Brain microvascular endothelial cell (primary cell): Measurements from ENCODE around the gene C20orf173.

Source experiments
- DNase-seq: peaks from one replicate; pipeline ENCODE4 v3.0.0-alpha.2; 2020
- H3K27ac ChIP-seq: fragments of 250-450 bp; sonication (Bioruptor Pico); 2 replicates; pipeline ENCODE4 v1.5.1; 2020; ENCODE audit warnings: mild to moderate bottlenecking, moderate library complexity
- H3K27me3 ChIP-seq: fragments of 250-450 bp; sonication (Bioruptor Pico); replicated peaks from 2 replicates; pipeline ENCODE4 v1.5.1; 2020; ENCODE audit warnings: mild to moderate bottlenecking
- H3K36me3 ChIP-seq: fragments of 250-450 bp; sonication (Bioruptor Pico); replicated peaks from 2 replicates; pipeline ENCODE4 v1.5.1; 2020; ENCODE audit warnings: mild to moderate bottlenecking
- H3K4me3 ChIP-seq: 2 replicates; pipeline ENCODE4 v1.5.1; 2011; ENCODE audit warnings: low read depth, mild to moderate bottlenecking, control low read depth, low read length, moderate library complexity
- in situ Hi-C: cut with HindIII; loops from 2 replicates; pipeline ENCODE4 v1.10.0; 2017; ENCODE audit warnings: low sequenced_read_pairs, low pct_ligation_motif_present
- TF ChIP-seq, protein P1 (sequence below): IDR thresholded peaks from 2 replicates; pipeline ENCODE4 v1.5.1; 2011; ENCODE audit warnings: low read depth, mild to moderate bottlenecking, moderate library complexity, low read length, control low read depth, inconsistent platforms; ENCODE audit errors: missing control alignments

The C20orf173 gene

DNA sequence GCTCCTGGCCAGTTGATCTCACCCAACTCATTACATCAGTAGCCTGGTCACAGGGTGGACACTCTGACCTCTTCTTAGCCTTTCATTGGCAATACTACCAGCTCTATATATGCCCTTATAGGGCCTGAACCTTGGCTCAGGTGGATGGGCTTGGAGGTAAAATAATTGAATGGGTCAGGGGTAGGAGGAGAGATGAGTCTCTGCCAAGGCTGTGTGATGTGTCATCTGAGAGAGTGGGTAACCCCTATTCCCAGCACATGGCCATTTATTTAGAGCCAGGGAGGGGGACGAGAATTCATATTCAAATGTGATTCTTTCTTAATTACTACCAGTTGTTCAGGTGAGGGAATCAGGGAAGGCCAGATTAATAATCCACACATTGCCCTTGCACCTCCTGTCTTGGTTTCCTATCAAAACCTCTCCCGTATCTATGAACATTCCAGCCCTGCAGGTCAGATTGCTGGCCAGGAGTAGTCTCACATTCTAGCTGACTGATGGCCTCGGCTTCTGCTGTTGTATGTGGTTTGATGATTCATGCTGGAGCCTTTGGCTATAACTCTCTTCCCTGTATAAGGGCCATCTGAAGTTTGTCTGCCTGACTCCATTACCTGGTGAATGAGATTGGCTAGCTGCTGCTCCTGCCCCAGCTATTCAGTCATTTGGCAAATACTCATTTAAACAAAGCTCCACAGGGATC, 13.4 kb downstream of the C20orf173 start:
- TF ChIP-seq, protein P1, sequence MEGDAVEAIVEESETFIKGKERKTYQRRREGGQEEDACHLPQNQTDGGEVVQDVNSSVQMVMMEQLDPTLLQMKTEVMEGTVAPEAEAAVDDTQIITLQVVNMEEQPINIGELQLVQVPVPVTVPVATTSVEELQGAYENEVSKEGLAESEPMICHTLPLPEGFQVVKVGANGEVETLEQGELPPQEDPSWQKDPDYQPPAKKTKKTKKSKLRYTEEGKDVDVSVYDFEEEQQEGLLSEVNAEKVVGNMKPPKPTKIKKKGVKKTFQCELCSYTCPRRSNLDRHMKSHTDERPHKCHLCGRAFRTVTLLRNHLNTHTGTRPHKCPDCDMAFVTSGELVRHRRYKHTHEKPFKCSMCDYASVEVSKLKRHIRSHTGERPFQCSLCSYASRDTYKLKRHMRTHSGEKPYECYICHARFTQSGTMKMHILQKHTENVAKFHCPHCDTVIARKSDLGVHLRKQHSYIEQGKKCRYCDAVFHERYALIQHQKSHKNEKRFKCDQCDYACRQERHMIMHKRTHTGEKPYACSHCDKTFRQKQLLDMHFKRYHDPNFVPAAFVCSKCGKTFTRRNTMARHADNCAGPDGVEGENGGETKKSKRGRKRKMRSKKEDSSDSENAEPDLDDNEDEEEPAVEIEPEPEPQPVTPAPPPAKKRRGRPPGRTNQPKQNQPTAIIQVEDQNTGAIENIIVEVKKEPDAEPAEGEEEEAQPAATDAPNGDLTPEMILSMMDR, result no peak
- Histone ChIP-seq H3K27me3 (no peaks in the 10 kb centered on the region), H3K36me3 (peaks cover 27% of the 10 kb centered on the region), H3K4me3 (no peak overlapping the region), H3K27ac (no peak overlapping the region)
- peak; percentile 87 for DNase-seq
- in situ Hi-C loops, result no loop called here

DNA sequence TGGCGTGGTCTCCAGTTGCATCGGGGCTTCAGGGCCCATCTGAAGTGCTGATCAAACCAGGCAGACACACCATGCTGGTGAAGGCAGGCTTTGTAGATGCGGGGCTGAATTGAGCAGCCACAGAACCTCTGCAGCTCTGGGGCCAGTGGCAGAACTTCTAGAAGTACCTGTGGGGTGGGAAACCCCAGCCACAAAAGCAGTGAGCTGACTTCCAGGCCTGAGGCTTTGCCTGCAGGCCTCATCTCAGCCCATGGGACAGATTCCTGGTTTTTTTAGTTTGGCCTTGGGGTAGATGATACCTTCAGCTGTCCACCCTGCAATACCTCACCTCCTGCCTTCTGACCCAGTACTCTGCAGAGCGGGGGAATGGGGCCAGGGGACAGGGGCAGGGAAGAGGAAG, 14.1 kb downstream of the C20orf173 start:
- in situ Hi-C loops, result no loop called here
- H3K4me3 ChIP-seq, result no peak overlapping the region
- H3K27me3 ChIP-seq, result no peaks in the 10 kb centered on the region
- H3K36me3 ChIP-seq, result peaks cover 34% of the 10 kb centered on the region
- H3K27ac ChIP-seq, result no peak overlapping the region
- no peak for DNase-seq
- TF ChIP-seq, protein P1, result no peak

DNA sequence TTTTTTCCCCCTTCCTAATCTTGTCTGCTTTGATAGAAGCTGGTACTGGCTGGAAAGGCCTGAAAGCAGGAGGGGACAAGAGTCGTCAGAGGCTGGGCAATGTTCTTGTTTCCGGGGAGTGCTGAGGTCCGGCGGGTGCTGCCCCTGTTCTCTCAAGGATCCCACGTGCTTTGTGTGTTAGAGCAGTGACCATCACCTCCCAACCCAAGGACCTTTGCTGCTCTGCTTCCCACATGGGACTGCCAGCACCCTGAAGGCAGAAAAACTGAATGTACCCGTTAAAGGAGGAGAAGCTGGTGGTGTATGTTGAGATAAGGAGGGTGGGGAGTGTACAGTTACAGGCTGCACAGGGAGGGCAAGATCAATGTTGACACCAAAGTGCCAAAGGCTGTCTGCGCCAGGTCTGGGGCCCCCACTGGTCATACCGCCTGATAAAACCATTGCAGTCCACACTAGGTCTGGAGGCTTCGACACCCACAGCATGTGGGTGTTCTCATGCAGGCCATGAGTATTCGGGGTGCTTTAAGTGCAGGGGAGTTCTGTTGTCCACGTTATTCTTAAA, 15.0 kb downstream of the C20orf173 start:
- TF ChIP-seq, protein P1, result no peak
- Histone ChIP-seq H3K4me3 (no peak overlapping the region), H3K27ac (no peak overlapping the region), H3K27me3 (no peaks in the 10 kb centered on the region), H3K36me3 (peaks cover 39% of the 10 kb centered on the region)
- in situ Hi-C loops, result no loop called here
- no peak for DNase-seq

DNA sequence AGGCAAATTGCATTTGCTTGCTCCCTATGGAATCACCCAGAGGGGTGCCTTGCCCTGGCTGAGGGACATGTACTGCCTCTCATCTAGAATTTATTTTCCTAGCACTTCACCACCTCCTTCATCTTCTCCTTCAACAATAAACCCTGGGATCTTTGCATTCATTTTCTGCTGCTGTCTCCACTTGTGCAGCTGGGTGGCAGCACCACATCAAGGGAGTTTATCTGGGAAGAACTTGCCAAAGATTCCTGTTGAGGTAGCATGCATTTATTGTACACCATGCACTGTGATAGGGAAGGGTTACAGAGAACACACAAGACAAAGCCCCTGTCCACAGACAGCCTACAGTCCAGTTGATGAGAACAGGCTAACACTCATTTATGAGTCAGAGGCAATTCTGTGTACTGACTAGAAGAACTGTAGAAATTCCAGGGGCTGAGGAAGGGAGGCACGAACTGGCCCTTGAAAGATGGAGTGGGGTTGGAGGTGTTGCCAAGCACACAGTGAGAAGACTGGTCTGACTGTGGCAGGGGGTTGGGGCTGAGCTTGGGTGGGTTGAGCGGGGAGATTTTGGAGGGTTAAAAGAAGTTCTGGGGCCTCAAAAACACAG, 17.5 kb downstream of the C20orf173 start:
- in situ Hi-C loops, result no loop called here
- DNase-seq, result peak; percentile 33

DNA sequence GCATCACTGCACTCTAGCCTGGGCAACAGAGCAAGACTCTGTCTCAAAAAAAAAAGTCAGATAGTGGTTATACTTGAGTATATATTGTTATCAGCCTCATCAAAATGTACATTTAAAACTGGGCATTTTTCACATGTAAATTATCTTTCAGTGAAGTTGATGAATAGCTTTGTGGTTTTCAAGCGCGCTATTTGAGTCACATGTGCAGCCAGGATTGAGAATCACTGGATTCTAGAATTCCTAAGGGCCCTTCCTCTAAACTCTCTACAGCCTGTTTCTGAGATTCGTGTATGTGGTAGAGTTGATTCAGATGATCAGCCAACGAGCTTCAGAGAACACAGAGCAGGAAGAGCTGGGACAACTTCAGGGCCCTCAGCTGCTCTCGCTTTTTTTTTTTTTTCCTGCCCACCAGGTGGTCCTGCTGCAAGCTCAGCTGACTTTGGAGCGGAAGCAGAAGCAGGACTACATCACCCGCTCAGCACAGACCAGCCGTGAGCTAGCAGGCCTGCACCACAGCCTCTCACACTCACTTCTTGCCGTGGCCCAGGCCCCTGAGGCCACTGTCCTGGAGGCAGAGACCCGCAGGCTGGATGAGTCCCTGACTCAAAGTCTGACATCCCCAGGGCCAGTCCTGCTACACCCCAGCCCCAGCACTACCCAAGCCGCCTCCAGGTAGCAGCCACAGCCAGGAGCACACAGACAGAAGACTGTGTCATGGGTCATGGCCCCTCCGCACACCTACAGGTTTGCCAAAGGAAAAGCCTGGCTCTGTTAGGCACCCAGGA, 18.3 kb downstream of the C20orf173 start:
- TF ChIP-seq, protein P1, result no peak
- H3K36me3 ChIP-seq, result peaks cover 56% of the 10 kb centered on the region
- no peak overlapping the region for H3K27ac ChIP-seq
- H3K27me3 ChIP-seq, result no peaks in the 10 kb centered on the region
- in situ Hi-C loops, result no loop called here
- DNase-seq, result no peak
- no peak overlapping the region for H3K4me3 ChIP-seq

More for the DNA sequence above, 17.5 kb downstream of the C20orf173 start:
- Histone ChIP-seq H3K27me3 (no peaks in the 10 kb centered on the region), H3K36me3 (peaks cover 56% of the 10 kb centered on the region), H3K27ac (no peak overlapping the region), H3K4me3 (no peak overlapping the region)
- TF ChIP-seq, protein P1, result peak; percentile 79
